ENCODE measurements around the gene PKIG. TPM values are rescaled to one million over a fixed set of nuclear protein-coding genes. Genes with fewer than 3 reads are reported as not detected.
A peak's percentile ranks its signal among the peaks of the same experiment; 100 is the strongest.

Gene PKIG
- total and polyA plus RNA-seq, 2 donors (not counting 3 experiments of a cell fraction or from before 2014, with no cell fraction given) = 135 to 167 TPM

GRCh38 chr20:44646023-44646640 is 63.8 kb downstream of the PKIG start:
- no TSS peak for BruUV-seq (replicated peaks)
- H4K20me1 ChIP-seq (replicated peaks; ENCODE audit: control insufficient read depth, extremely low read depth, insufficient read depth, low read length) = no peaks in the 10 kb centered on the region
- CTCF ChIA-PET = interaction anchor here (0.8 to 6.5 kb wide), 3 partner anchors 35 to 86 kb away, joined by 3 to 39 read pairs (median 10); no protein-coding TSS in a partner anchor
- H3K9me1 ChIP-seq (replicated peaks; ENCODE audit: control insufficient read depth, extremely low read depth, insufficient read depth, low read length) = no peaks in the 10 kb centered on the region
- H3K36me3 ChIP-seq (ENCODE audit: control insufficient read depth in 2 of 2, extremely low read depth in 1 of 2, insufficient read depth in 2 of 2, low read length in 2 of 2) = no peaks in the 10 kb centered on the region
- FAIRE-seq (peak; percentile 65), DNase-seq (ENCODE audit: low read depth, low spot score) (peak; percentile 65)
- no peak overlapping the region for H2AFZ ChIP-seq (ENCODE audit: low read depth, low read length)
- peak overlapping the region; percentile 11 for H3K9ac ChIP-seq (replicated peaks; ENCODE audit: extremely low read depth, insufficient read depth, low read length)
- no peak for TF ChIP-seq MYC (IDR thresholded peaks at IDR 0.05; ENCODE audit: low read depth, low read length)
- TF ChIP-seq EZH2 (IDR thresholded peaks at IDR 0.05; ENCODE audit: borderline replicate concordance, low read depth, low read length, severe bottlenecking) = no peak
- no peaks in the 10 kb centered on the region for H3K79me2 ChIP-seq (ENCODE audit: control insufficient read depth, insufficient read depth, low read length)
- H3K27ac ChIP-seq (ENCODE audit: insufficient read depth, low read depth, low read length) = peak overlapping the region; percentile 37
- intact Hi-C loops (cut with micrococcal nuclease) = no loop called here
- H3K4me3 ChIP-seq (replicated peaks in 1 of 3; ENCODE audit: insufficient read depth in 1 of 3, low read depth in 1 of 3, low read length in 3 of 3) = no peak overlapping the region
- dilution Hi-C loops (cut with MboI; ENCODE audit: extremely low pct_ligation_motif_present, low sequenced_read_pairs) = no loop called here
- POLR2A ChIA-PET = no interaction called here
- H3K4me2 ChIP-seq (ENCODE audit: insufficient read depth, low read length) = no peak overlapping the region
- H3K27me3 ChIP-seq (ENCODE audit: control insufficient read depth in 2 of 2, insufficient read depth in 2 of 2, low read length in 2 of 2) = no peaks in the 10 kb centered on the region
- peaks cover 53% of the 10 kb centered on the region for H3K4me1 ChIP-seq (ENCODE audit: control insufficient read depth, extremely low read depth, insufficient read depth, low read length)
- no peaks in the 10 kb centered on the region for H3K9me3 ChIP-seq (replicated peaks; ENCODE audit: control insufficient read depth, insufficient read depth, low read length)

GRCh38 chr20:44646641-44647274 is 64.4 kb downstream of the PKIG start:
- peak; percentile 50 for TF ChIP-seq FOS (IDR thresholded peaks at IDR 0.05; ENCODE audit: borderline replicate concordance, insufficient read depth, low read length)
- TF ChIP-seq MAX (IDR thresholded peaks at IDR 0.05; ENCODE audit: insufficient read depth, insufficient read length) = no peak
- peak; percentile 66 for TF ChIP-seq JUN (IDR thresholded peaks at IDR 0.05; ENCODE audit: borderline replicate concordance, insufficient read depth, insufficient read length, low read depth)
- no peak for TF ChIP-seq POLR2A (IDR thresholded peaks at IDR 0.05; ENCODE audit: low read depth, low read length)
- TF ChIP-seq POLR2AphosphoS5 (IDR thresholded peaks at IDR 0.05; ENCODE audit: insufficient read depth, low read depth, low read length) = no peak
- no peak for TF ChIP-seq MYC (IDR thresholded peaks at IDR 0.05; ENCODE audit: low read depth, low read length)
- BruUV-seq (replicated peaks) = no TSS peak
- intact Hi-C loops (cut with micrococcal nuclease) (no loop called here), dilution Hi-C loops (cut with MboI; ENCODE audit: extremely low pct_ligation_motif_present, low sequenced_read_pairs) (no loop called here)
- H3K4me2 ChIP-seq (ENCODE audit: insufficient read depth, low read length) = no peak overlapping the region
- POLR2A ChIA-PET = no interaction called here
- H3K4me1 ChIP-seq (ENCODE audit: control insufficient read depth, extremely low read depth, insufficient read depth, low read length) = peaks cover 50% of the 10 kb centered on the region
- peak; percentile 68 for DNase-seq (ENCODE audit: low read depth, low spot score)
- H4K20me1 ChIP-seq (replicated peaks; ENCODE audit: control insufficient read depth, extremely low read depth, insufficient read depth, low read length) = no peaks in the 10 kb centered on the region
- no peaks in the 10 kb centered on the region for H3K9me3 ChIP-seq (replicated peaks; ENCODE audit: control insufficient read depth, insufficient read depth, low read length)
- H3K27ac ChIP-seq (ENCODE audit: insufficient read depth, low read depth, low read length) = peak overlapping the region; percentile 37
- no peaks in the 10 kb centered on the region for H3K9me1 ChIP-seq (replicated peaks; ENCODE audit: control insufficient read depth, extremely low read depth, insufficient read depth, low read length)
- CTCF ChIA-PET = interaction anchor here (0.8 to 6.5 kb wide), 3 partner anchors 35 to 86 kb away, joined by 3 to 39 read pairs (median 10); no protein-coding TSS in a partner anchor
- H3K4me3 ChIP-seq (replicated peaks in 1 of 3; ENCODE audit: insufficient read depth in 1 of 3, low read depth in 1 of 3, low read length in 3 of 3) = no peak overlapping the region
- peak; percentile 95 for FAIRE-seq
- no peak overlapping the region for H2AFZ ChIP-seq (ENCODE audit: low read depth, low read length)
- no peaks in the 10 kb centered on the region for H3K27me3 ChIP-seq (ENCODE audit: control insufficient read depth in 2 of 2, insufficient read depth in 2 of 2, low read length in 2 of 2)
- no peaks in the 10 kb centered on the region for H3K79me2 ChIP-seq (ENCODE audit: control insufficient read depth, insufficient read depth, low read length)
- H3K9ac ChIP-seq (replicated peaks; ENCODE audit: extremely low read depth, insufficient read depth, low read length) = peak overlapping the region; percentile 11
- no peaks in the 10 kb centered on the region for H3K36me3 ChIP-seq (ENCODE audit: control insufficient read depth in 2 of 2, extremely low read depth in 1 of 2, insufficient read depth in 2 of 2, low read length in 2 of 2)
